GM23338 (cell line): ENCODE measurements around the gene RABGAP1L.

Source experiments
- CREB1 ChIP-seq: fragments of 250-450 bp; sonication (Bioruptor Pico); IDR thresholded peaks from 2 replicates; pipeline ENCODE4 v1.5.0; 2020; ENCODE audit warnings: low read depth, mild to moderate bottlenecking, moderate library complexity
- EZH2 ChIP-seq: fragments of 200-600 bp; sonication (generic); IDR thresholded peaks from one replicate; pipeline ENCODE4 v1.8.0; 2017; ENCODE audit warnings: antibody characterized with exemption, mild to moderate bottlenecking, low read depth; ENCODE audit not compliant: unreplicated experiment
- EZH2phosphoT487 ChIP-seq: fragments of 200-600 bp; sonication (generic); IDR thresholded peaks from one replicate; pipeline ENCODE4 v1.8.1; 2018; ENCODE audit warnings: antibody characterized with exemption; ENCODE audit not compliant: unreplicated experiment
- JUNB ChIP-seq: IDR thresholded peaks from one replicate; pipeline ENCODE4 v1.6.1; 2016; ENCODE audit warnings: antibody characterized with exemption; ENCODE audit not compliant: unreplicated experiment
- NANOG ChIP-seq: IDR thresholded peaks from 2 replicates; pipeline ENCODE4 v1.6.1; 2016; ENCODE audit warnings: antibody characterized with exemption, borderline replicate concordance
- POLR2AphosphoS5 ChIP-seq: IDR thresholded peaks from 2 replicates; pipeline ENCODE4 v1.6.1; 2016; ENCODE audit warnings: antibody characterized with exemption, low read depth
- STAT1 ChIP-seq: IDR thresholded peaks from one replicate; pipeline ENCODE4 v1.6.1; 2016; ENCODE audit warnings: antibody characterized with exemption; ENCODE audit not compliant: unreplicated experiment
- ZNF114 ChIP-seq: fragments of 250-450 bp; sonication (Bioruptor Pico); IDR thresholded peaks from 2 replicates; pipeline ENCODE4 v1.5.0; 2020; ENCODE audit warnings: mild to moderate bottlenecking, moderate library complexity
- ZNF331 ChIP-seq: fragments of 250-450 bp; sonication (Bioruptor Pico); IDR thresholded peaks from 2 replicates; pipeline ENCODE4 v1.5.0; 2020; ENCODE audit warnings: low read depth, mild to moderate bottlenecking, moderate library complexity
- TF ChIP-seq, protein P1 (sequence below), 2 experiments: fragments of 200-600 bp in 1 of 2; sonication (generic) in 1 of 2; conservative IDR thresholded peaks; 2 replicates each; pipeline versions ENCODE4 v1.5.1 to v1.6.1; 2016 to 2017; ENCODE audit warnings: antibody characterized with exemption in 2 of 2, low read depth in 2 of 2, mild to moderate bottlenecking in 2 of 2, moderate library complexity in 1 of 2
- TF ChIP-seq, protein P2 (sequence below): IDR thresholded peaks from one replicate; pipeline ENCODE4 v1.6.1; 2018; ENCODE audit warnings: antibody characterized with exemption; ENCODE audit not compliant: unreplicated experiment
- TF ChIP-seq, protein P3 (sequence below): IDR thresholded peaks from 2 replicates; pipeline ENCODE4 v1.6.1; 2016; ENCODE audit warnings: antibody characterized with exemption
- TF ChIP-seq, protein P4 (sequence below): fragments of 250-450 bp; sonication (Bioruptor Pico); IDR thresholded peaks from 2 replicates; pipeline ENCODE4 v1.5.0; 2020; ENCODE audit warnings: mild to moderate bottlenecking, moderate library complexity

DNA sequence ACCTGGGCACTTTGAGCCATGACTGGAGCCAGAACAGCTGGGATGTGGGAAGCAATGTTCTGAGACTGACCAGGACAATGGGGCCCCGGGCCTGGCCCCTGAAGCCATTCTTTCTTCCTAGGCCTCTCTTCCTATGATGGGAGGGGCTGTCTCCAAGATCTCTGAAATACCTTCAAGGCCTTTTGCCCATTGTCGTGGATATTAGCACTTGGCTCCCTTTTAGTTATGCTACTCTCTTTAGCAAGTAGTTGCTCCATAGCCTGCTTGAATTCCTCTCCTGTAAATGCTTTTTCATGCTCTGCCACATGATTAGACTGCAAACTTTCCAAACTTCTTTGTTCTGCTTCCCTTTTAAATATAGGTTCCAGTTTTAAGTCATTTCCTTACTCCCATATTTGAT is 577.5 kb downstream of the RABGAP1L start:
- TF ChIP-seq, protein P1, sequence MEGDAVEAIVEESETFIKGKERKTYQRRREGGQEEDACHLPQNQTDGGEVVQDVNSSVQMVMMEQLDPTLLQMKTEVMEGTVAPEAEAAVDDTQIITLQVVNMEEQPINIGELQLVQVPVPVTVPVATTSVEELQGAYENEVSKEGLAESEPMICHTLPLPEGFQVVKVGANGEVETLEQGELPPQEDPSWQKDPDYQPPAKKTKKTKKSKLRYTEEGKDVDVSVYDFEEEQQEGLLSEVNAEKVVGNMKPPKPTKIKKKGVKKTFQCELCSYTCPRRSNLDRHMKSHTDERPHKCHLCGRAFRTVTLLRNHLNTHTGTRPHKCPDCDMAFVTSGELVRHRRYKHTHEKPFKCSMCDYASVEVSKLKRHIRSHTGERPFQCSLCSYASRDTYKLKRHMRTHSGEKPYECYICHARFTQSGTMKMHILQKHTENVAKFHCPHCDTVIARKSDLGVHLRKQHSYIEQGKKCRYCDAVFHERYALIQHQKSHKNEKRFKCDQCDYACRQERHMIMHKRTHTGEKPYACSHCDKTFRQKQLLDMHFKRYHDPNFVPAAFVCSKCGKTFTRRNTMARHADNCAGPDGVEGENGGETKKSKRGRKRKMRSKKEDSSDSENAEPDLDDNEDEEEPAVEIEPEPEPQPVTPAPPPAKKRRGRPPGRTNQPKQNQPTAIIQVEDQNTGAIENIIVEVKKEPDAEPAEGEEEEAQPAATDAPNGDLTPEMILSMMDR (conservative IDR thresholded peaks at IDR 0.05; ENCODE audit: low read depth in 2 of 2), result no peak
- TF ChIP-seq EZH2phosphoT487 (no peak), POLR2AphosphoS5 (no peak), EZH2 (no peak), CREB1 (CRISPR knock-in tag) (no peak), ZNF114 (CRISPR knock-in tag) (no peak), NANOG (no peak), ZNF331 (no peak), STAT1 (no peak), JUNB (no peak)
- TF ChIP-seq, protein P2, sequence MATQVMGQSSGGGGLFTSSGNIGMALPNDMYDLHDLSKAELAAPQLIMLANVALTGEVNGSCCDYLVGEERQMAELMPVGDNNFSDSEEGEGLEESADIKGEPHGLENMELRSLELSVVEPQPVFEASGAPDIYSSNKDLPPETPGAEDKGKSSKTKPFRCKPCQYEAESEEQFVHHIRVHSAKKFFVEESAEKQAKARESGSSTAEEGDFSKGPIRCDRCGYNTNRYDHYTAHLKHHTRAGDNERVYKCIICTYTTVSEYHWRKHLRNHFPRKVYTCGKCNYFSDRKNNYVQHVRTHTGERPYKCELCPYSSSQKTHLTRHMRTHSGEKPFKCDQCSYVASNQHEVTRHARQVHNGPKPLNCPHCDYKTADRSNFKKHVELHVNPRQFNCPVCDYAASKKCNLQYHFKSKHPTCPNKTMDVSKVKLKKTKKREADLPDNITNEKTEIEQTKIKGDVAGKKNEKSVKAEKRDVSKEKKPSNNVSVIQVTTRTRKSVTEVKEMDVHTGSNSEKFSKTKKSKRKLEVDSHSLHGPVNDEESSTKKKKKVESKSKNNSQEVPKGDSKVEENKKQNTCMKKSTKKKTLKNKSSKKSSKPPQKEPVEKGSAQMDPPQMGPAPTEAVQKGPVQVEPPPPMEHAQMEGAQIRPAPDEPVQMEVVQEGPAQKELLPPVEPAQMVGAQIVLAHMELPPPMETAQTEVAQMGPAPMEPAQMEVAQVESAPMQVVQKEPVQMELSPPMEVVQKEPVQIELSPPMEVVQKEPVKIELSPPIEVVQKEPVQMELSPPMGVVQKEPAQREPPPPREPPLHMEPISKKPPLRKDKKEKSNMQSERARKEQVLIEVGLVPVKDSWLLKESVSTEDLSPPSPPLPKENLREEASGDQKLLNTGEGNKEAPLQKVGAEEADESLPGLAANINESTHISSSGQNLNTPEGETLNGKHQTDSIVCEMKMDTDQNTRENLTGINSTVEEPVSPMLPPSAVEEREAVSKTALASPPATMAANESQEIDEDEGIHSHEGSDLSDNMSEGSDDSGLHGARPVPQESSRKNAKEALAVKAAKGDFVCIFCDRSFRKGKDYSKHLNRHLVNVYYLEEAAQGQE, result no peak
- TF ChIP-seq, protein P3, sequence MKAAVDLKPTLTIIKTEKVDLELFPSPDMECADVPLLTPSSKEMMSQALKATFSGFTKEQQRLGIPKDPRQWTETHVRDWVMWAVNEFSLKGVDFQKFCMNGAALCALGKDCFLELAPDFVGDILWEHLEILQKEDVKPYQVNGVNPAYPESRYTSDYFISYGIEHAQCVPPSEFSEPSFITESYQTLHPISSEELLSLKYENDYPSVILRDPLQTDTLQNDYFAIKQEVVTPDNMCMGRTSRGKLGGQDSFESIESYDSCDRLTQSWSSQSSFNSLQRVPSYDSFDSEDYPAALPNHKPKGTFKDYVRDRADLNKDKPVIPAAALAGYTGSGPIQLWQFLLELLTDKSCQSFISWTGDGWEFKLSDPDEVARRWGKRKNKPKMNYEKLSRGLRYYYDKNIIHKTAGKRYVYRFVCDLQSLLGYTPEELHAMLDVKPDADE, result no peak
- TF ChIP-seq, protein P4, sequence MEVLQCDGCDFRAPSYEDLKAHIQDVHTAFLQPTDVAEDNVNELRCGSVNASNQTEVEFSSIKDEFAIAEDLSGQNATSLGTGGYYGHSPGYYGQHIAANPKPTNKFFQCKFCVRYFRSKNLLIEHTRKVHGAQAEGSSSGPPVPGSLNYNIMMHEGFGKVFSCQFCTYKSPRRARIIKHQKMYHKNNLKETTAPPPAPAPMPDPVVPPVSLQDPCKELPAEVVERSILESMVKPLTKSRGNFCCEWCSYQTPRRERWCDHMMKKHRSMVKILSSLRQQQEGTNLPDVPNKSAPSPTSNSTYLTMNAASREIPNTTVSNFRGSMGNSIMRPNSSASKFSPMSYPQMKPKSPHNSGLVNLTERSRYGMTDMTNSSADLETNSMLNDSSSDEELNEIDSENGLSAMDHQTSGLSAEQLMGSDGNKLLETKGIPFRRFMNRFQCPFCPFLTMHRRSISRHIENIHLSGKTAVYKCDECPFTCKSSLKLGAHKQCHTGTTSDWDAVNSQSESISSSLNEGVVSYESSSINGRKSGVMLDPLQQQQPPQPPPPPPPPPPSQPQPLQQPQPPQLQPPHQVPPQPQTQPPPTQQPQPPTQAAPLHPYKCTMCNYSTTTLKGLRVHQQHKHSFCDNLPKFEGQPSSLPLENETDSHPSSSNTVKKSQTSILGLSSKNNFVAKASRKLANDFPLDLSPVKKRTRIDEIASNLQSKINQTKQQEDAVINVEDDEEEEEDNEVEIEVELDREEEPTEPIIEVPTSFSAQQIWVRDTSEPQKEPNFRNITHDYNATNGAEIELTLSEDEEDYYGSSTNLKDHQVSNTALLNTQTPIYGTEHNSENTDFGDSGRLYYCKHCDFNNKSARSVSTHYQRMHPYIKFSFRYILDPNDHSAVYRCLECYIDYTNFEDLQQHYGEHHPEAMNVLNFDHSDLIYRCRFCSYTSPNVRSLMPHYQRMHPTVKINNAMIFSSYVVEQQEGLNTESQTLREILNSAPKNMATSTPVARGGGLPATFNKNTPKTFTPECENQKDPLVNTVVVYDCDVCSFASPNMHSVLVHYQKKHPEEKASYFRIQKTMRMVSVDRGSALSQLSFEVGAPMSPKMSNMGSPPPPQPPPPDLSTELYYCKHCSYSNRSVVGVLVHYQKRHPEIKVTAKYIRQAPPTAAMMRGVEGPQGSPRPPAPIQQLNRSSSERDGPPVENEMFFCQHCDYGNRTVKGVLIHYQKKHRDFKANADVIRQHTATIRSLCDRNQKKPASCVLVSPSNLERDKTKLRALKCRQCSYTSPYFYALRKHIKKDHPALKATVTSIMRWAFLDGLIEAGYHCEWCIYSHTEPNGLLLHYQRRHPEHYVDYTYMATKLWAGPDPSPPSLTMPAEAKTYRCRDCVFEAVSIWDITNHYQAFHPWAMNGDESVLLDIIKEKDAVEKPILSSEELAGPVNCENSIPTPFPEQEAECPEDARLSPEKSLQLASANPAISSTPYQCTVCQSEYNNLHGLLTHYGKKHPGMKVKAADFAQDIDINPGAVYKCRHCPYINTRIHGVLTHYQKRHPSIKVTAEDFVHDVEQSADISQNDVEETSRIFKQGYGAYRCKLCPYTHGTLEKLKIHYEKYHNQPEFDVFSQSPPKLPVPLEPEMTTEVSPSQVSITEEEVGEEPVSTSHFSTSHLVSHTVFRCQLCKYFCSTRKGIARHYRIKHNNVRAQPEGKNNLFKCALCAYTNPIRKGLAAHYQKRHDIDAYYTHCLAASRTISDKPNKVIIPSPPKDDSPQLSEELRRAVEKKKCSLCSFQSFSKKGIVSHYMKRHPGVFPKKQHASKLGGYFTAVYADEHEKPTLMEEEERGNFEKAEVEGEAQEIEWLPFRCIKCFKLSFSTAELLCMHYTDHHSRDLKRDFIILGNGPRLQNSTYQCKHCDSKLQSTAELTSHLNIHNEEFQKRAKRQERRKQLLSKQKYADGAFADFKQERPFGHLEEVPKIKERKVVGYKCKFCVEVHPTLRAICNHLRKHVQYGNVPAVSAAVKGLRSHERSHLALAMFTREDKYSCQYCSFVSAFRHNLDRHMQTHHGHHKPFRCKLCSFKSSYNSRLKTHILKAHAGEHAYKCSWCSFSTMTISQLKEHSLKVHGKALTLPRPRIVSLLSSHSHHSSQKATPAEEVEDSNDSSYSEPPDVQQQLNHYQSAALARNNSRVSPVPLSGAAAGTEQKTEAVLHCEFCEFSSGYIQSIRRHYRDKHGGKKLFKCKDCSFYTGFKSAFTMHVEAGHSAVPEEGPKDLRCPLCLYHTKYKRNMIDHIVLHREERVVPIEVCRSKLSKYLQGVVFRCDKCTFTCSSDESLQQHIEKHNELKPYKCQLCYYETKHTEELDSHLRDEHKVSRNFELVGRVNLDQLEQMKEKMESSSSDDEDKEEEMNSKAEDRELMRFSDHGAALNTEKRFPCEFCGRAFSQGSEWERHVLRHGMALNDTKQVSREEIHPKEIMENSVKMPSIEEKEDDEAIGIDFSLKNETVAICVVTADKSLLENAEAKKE (CRISPR knock-in tag), result no peak
